K562 (cell line): ENCODE data around the gene WASL. TPM values are rescaled to one million over a fixed set of nuclear protein-coding genes. Genes with fewer than 3 reads are reported as not detected.

Source experiments
- BCOR ChIP-seq: fragments of 450-650 bp; IDR thresholded peaks from 2 replicates; pipeline ENCODE4 v1.6.1; 2016
- BHLHE40 ChIP-seq: IDR thresholded peaks from 2 replicates; pipeline ENCODE4 v1.6.1; 2011; ENCODE audit warnings: low read length, improper control_type of control experiment
- EZH2 ChIP-seq: IDR thresholded peaks from 2 replicates; pipeline ENCODE4 v1.6.1; 2012; ENCODE audit warnings: low read depth, mild to moderate bottlenecking, inconsistent platforms, low read length, borderline replicate concordance
- HIVEP1 ChIP-seq: fragments of 250-450 bp; sonication (Bioruptor Pico); IDR thresholded peaks from 2 replicates; pipeline ENCODE4 v1.4.0; 2020; ENCODE audit warnings: mild to moderate bottlenecking
- HMG20B ChIP-seq: fragments of 250-450 bp; sonication (Bioruptor Pico); IDR thresholded peaks from 2 replicates; pipeline ENCODE4 v1.5.0; 2021; ENCODE audit warnings: mild to moderate bottlenecking
- HNRNPL ChIP-seq: fragments of 200-400 bp; formaldehyde crosslinking; IDR thresholded peaks from 2 replicates; pipeline ENCODE4 v1.6.1; 2017; ENCODE audit warnings: low read depth, mild to moderate bottlenecking, low read length
- HNRNPUL1 ChIP-seq: fragments of 200-400 bp; formaldehyde crosslinking; IDR thresholded peaks from 2 replicates; pipeline ENCODE4 v1.6.1; 2017; ENCODE audit warnings: low read length
- ILF3 ChIP-seq: fragments of 450-650 bp; IDR thresholded peaks from 2 replicates; pipeline ENCODE4 v1.6.1; 2018; ENCODE audit warnings: antibody characterized with exemption, mild to moderate bottlenecking, moderate library complexity, borderline replicate concordance
- KAT8 ChIP-seq: fragments of 450-650 bp; IDR thresholded peaks from 2 replicates; pipeline ENCODE4 v1.6.1; 2016; ENCODE audit warnings: low read depth, mild to moderate bottlenecking
- MED1 ChIP-seq: sonication (generic); formaldehyde crosslinking; IDR thresholded peaks from 2 replicates; pipeline ENCODE4 v1.8.1; 2023; ENCODE audit warnings: missing genetic modification reagents, borderline replicate concordance
- NR2C1 ChIP-seq, 2 experiments: fragments of 450-650 bp; IDR thresholded peaks; 2 replicates each; pipeline ENCODE4 v1.6.1; 2017; ENCODE audit warnings: mild to moderate bottlenecking in 2 of 2, antibody characterized with exemption in 1 of 2, inconsistent platforms in 1 of 2, missing compliant biosample characterization in 1 of 2, missing genetic modification characterization in 1 of 2
- POLR3G ChIP-seq: IDR thresholded peaks from 2 replicates; pipeline ENCODE4 v1.6.1; 2011; ENCODE audit not compliant: insufficient read length, insufficient replicate concordance; ENCODE audit errors: extremely low read depth
- PYGO2 ChIP-seq: fragments of 450-650 bp; IDR thresholded peaks from 2 replicates; pipeline ENCODE4 v1.6.1; 2016; ENCODE audit warnings: mild to moderate bottlenecking, missing genetic modification characterization, moderate library complexity, missing compliant biosample characterization
- RBM34 ChIP-seq: fragments of 200-400 bp; formaldehyde crosslinking; IDR thresholded peaks from 2 replicates; pipeline ENCODE4 v1.6.1; 2018; ENCODE audit warnings: low read length, borderline replicate concordance; ENCODE audit not compliant: insufficient read depth
- RBM39 ChIP-seq: fragments of 200-400 bp; formaldehyde crosslinking; optimal IDR thresholded peaks from 2 replicates; pipeline ENCODE3; 2018; ENCODE audit warnings: low read depth, low read length
- SETDB1 ChIP-seq: IDR thresholded peaks from one replicate; pipeline ENCODE4 v1.6.1; 2012; ENCODE audit warnings: low read length, control low read depth, inconsistent platforms
- TBP ChIP-seq: optimal IDR thresholded peaks from 2 replicates; pipeline ENCODE3; 2011; ENCODE audit warnings: low read depth, low read length, improper control_type of control experiment
- THRB ChIP-seq: fragments of 450-650 bp; formaldehyde crosslinking; conservative IDR thresholded peaks from 2 replicates; pipeline ENCODE4 v1.4.0; 2022; ENCODE audit warnings: mild to moderate bottlenecking, missing genetic modification characterization
- ZNF444 ChIP-seq: fragments of 250-450 bp; sonication (Bioruptor Pico); IDR thresholded peaks from 2 replicates; pipeline ENCODE4 v1.4.0; 2020; ENCODE audit warnings: mild to moderate bottlenecking, moderate library complexity
- ZSCAN29 ChIP-seq: fragments of 450-650 bp; IDR thresholded peaks from 2 replicates; pipeline ENCODE4 v1.6.1; 2017
- polyA plus RNA-seq, 8 experiments: library from polyadenylated mRNA; depleted of rRNA in 4 of 8; stranded (reverse) in 5 of 8; unstranded in 3 of 8; fragments of >200 nt; fragmentation: Nextera tagmentation in 2 of 8; fragmentation: Illumina TruSeq in 1 of 8; extraction: Ambion mirVana in 2 of 8; extraction: Trizol in 1 of 8; gene quantifications; 2 replicates each; pipeline versions ENCODE4 v1.2.1 to v1.2.3, GENCODE V29; 2011 to 2014; ENCODE audit warnings: inconsistent platforms in 1 of 8, missing spikeins in 1 of 8
- total RNA-seq, 7 experiments: library from RNA; depleted of rRNA in 6 of 7; stranded (reverse); fragments of >200 nt in 6 of 7; fragmentation: Illumina TruSeq in 2 of 7; extraction: Trizol in 2 of 7; gene quantifications; 2 replicates each; pipeline versions ENCODE4 v1.2.1 to v1.2.3, GENCODE V29; 2011 to 2021; ENCODE audit warnings: low replicate concordance in 1 of 7
- TF ChIP-seq, protein P1 (sequence below): fragments of 450-650 bp; IDR thresholded peaks from 2 replicates; pipeline ENCODE4 v1.7.0; 2016; ENCODE audit warnings: borderline replicate concordance
- TF ChIP-seq, protein P2 (sequence below): sonication (generic); formaldehyde crosslinking; IDR thresholded peaks from 2 replicates; pipeline ENCODE4 v1.8.1; 2023; ENCODE audit warnings: mild to moderate bottlenecking, missing genetic modification reagents, moderate library complexity
- TF ChIP-seq, protein P3 (sequence below): sonication (generic); formaldehyde crosslinking; IDR thresholded peaks from 2 replicates; pipeline ENCODE4 v1.8.1; 2023; ENCODE audit warnings: mild to moderate bottlenecking, missing genetic modification reagents
- TF ChIP-seq, protein P4 (sequence below): fragments of 250-450 bp; sonication (Bioruptor Pico); IDR thresholded peaks from 2 replicates; pipeline ENCODE4 v1.5.0; 2021

WASL gene
- total and polyA plus RNA-seq, 9 of the 15 experiments (the other 6 are each of a cell fraction or from before 2014, with no cell fraction given): 3.2 to 13.9 (median 8.3) TPM

DNA sequence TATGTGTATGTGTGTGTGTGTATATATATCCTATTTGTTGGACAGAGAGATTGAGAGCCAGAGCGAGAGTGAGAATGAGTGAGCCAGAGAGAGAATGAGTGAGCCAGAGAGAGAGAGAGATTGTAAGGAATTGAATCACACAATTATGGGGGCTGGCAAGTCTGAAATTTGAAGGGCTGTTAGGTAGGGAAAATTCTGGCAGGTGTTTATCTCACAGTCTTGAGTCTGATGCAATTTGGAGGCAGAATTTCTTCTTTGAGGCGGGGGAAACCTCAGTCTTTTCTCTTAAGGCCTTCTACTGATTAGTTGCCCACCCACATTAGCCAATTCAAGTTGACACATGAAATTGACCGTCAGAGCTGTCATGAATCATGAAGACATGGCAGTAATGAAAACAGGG, 41.0 kb upstream of the WASL start (continued):
- no peak for TF ChIP-seq KAT8
- TF ChIP-seq HMG20B: no peak
- TF ChIP-seq, protein P1, sequence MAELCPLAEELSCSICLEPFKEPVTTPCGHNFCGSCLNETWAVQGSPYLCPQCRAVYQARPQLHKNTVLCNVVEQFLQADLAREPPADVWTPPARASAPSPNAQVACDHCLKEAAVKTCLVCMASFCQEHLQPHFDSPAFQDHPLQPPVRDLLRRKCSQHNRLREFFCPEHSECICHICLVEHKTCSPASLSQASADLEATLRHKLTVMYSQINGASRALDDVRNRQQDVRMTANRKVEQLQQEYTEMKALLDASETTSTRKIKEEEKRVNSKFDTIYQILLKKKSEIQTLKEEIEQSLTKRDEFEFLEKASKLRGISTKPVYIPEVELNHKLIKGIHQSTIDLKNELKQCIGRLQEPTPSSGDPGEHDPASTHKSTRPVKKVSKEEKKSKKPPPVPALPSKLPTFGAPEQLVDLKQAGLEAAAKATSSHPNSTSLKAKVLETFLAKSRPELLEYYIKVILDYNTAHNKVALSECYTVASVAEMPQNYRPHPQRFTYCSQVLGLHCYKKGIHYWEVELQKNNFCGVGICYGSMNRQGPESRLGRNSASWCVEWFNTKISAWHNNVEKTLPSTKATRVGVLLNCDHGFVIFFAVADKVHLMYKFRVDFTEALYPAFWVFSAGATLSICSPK: no peak
- TF ChIP-seq, protein P2, sequence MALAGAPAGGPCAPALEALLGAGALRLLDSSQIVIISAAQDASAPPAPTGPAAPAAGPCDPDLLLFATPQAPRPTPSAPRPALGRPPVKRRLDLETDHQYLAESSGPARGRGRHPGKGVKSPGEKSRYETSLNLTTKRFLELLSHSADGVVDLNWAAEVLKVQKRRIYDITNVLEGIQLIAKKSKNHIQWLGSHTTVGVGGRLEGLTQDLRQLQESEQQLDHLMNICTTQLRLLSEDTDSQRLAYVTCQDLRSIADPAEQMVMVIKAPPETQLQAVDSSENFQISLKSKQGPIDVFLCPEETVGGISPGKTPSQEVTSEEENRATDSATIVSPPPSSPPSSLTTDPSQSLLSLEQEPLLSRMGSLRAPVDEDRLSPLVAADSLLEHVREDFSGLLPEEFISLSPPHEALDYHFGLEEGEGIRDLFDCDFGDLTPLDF: no peak
- TF ChIP-seq ZNF444 (CRISPR knock-in tag): no peak
- no peak for TF ChIP-seq EZH2
- no peak for TF ChIP-seq ZSCAN29
- no peak for TF ChIP-seq RBM34
- TF ChIP-seq BCOR: no peak
- TF ChIP-seq MED1 (CRISPR knock-in tag): no peak
- no peak for TF ChIP-seq POLR3G
- no peak for TF ChIP-seq BHLHE40
- peak; percentile 74; the same call in 1 of the 2 replicates for TF ChIP-seq HIVEP1 (CRISPR knock-in tag)
- TF ChIP-seq, protein P3, sequence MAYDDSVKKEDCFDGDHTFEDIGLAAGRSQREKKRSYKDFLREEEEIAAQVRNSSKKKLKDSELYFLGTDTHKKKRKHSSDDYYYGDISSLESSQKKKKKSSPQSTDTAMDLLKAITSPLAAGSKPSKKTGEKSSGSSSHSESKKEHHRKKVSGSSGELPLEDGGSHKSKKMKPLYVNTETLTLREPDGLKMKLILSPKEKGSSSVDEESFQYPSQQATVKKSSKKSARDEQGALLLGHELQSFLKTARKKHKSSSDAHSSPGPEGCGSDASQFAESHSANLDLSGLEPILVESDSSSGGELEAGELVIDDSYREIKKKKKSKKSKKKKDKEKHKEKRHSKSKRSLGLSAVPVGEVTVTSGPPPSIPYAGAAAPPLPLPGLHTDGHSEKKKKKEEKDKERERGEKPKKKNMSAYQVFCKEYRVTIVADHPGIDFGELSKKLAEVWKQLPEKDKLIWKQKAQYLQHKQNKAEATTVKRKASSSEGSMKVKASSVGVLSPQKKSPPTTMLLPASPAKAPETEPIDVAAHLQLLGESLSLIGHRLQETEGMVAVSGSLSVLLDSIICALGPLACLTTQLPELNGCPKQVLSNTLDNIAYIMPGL (CRISPR knock-in tag): no peak
- TF ChIP-seq THRB: peak; percentile 64; the same call in 1 of the 2 replicates
- no peak for TF ChIP-seq SETDB1
- TF ChIP-seq, protein P4, sequence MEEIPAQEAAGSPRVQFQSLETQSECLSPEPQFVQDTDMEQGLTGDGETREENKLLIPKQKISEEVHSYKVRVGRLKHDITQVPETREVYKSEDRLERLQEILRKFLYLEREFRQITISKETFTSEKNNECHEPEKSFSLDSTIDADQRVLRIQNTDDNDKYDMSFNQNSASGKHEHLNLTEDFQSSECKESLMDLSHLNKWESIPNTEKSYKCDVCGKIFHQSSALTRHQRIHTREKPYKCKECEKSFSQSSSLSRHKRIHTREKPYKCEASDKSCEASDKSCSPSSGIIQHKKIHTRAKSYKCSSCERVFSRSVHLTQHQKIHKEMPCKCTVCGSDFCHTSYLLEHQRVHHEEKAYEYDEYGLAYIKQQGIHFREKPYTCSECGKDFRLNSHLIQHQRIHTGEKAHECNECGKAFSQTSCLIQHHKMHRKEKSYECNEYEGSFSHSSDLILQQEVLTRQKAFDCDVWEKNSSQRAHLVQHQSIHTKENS (CRISPR knock-in tag): no peak
- TF ChIP-seq RBM39: no peak
- TF ChIP-seq HNRNPL: no peak
- no peak for TF ChIP-seq NR2C1 (IDR thresholded peaks at IDR 0.05)
- TF ChIP-seq NR2C1 (tag; IDR thresholded peaks at IDR 0.05): peak; percentile 42; the same call in 1 of the 2 replicates
- no peak for TF ChIP-seq HNRNPUL1
- no peak for TF ChIP-seq TBP
- TF ChIP-seq PYGO2 (tag): no peak
- no peak for TF ChIP-seq ILF3
